Adipocyte (in vitro differentiated cells): Measurements from ENCODE around the gene SGK1.
"Not testable (repeated sequence)": the region's sequence is repeated elsewhere in the genome, so short reads cannot be mapped to it uniquely, and the experiment has no call there.

ENCODE experiments used
- DNase-seq: peaks from one replicate; pipeline ENCODE4 v3.0.0-alpha.2; 2015; ENCODE audit warnings: low read depth
- H3K27me3 ChIP-seq: replicated peaks from 2 replicates; pipeline ENCODE4 v1.7.0; 2013; ENCODE audit warnings: mild to moderate bottlenecking, low read length, moderate library complexity; ENCODE audit not compliant: control insufficient read depth, insufficient read depth
- H3K36me3 ChIP-seq: 2 replicates; pipeline ENCODE4 v1.7.0; 2013; ENCODE audit warnings: low read length, mild to moderate bottlenecking, moderate library complexity; ENCODE audit not compliant: control insufficient read depth, insufficient read depth, severe bottlenecking
- H3K4me1 ChIP-seq: 2 replicates; pipeline ENCODE4 v1.7.0; 2013; ENCODE audit warnings: mild to moderate bottlenecking, low read length, moderate library complexity; ENCODE audit not compliant: control insufficient read depth, insufficient read depth
- H3K4me3 ChIP-seq: 2 replicates; pipeline ENCODE4 v1.7.0; 2013; ENCODE audit warnings: mild to moderate bottlenecking, low read length, moderate library complexity
- H3K9ac ChIP-seq: 2 replicates; pipeline ENCODE4 v1.7.0; 2013; ENCODE audit warnings: mild to moderate bottlenecking, low read length, moderate library complexity
- H3K9me3 ChIP-seq: 2 replicates; pipeline ENCODE4 v1.7.0; 2013; ENCODE audit warnings: mild to moderate bottlenecking, low read length, moderate library complexity; ENCODE audit not compliant: control insufficient read depth

The SGK1 gene

DNA sequence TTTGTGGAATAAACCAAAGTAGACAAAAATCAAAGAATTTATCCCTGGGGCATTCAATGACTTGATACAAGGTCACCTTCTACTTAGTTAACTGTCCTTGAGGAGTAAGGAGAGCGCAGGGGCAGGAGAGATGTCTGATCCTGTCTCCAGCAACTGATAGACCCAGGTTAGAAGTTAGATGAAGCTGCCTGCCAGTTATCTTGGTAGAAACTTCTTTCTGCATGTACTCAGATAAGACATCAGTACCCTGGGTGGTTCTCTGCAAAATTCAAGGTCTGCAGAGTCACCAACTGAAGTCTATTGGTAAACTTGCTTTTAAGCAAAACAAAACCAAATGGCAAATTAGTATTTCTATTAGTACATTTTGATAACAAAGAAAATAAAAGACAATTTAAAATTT lies 2.7 kb downstream of the SGK1 start:
- peaks cover 10% of the 10 kb centered on the region for H3K4me1 ChIP-seq
- no peak overlapping the region for H3K9ac ChIP-seq
- H3K4me3 ChIP-seq = no peak overlapping the region
- peaks cover 9% of the 10 kb centered on the region for H3K27me3 ChIP-seq
- DNase-seq = no peak
- no peaks in the 10 kb centered on the region for H3K9me3 ChIP-seq
- H3K36me3 ChIP-seq = no peaks in the 10 kb centered on the region

DNA sequence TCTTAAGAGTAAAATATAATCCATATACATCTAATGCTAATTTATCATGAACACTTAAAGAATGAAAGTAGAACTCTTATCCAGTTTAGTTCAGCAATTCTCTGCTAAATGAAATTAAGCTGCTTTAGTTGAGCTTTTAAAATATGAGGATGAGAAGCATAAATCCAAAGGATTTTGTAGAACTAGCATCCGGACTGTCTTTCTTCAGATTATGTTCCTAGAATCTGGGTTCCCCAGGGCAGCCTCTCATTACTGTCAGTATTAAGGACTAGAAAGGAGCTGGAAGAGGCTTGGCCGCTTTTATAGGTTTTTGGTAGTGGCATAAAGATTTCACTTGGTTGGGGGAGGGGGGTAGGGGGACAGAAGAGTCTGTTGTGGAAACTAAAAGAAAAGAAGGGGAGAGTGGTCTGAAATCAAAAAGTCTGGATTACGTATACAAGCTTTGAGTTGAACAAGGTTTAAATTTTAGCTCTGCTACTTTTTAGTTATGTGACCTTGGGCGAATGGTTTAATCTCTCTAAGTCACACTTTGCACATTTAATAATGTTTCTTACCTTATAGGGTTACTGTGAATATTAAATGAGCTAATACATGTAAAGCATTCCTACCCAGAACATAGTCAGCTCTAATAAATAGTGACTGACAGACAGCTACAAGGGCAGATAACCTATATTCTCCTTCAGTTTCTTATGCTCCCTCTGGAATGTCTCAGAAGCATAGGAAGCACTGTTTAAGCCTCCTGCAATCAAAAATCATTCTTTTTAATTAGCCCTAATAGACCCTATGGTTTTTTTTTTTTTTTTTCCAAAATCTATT lies 3.7 kb downstream of the SGK1 start:
- Histone ChIP-seq H3K9me3 (no peaks in the 10 kb centered on the region), H3K36me3 (no peaks in the 10 kb centered on the region), H3K9ac (no peak overlapping the region), H3K4me3 (no peak overlapping the region), H3K27me3 (peaks cover 9% of the 10 kb centered on the region), H3K4me1 (peaks cover 10% of the 10 kb centered on the region)
- no peak for DNase-seq

GRCh38 chr6:134312038-134312660 lies 5.8 kb downstream of the SGK1 start:
- no peaks in the 10 kb centered on the region for H3K4me1 ChIP-seq
- no peak overlapping the region for H3K9ac ChIP-seq
- DNase-seq = no peak
- peaks cover 1% of the 10 kb centered on the region for H3K27me3 ChIP-seq
- no peaks in the 10 kb centered on the region for H3K36me3 ChIP-seq
- no peak overlapping the region for H3K4me3 ChIP-seq
- no peaks in the 10 kb centered on the region for H3K9me3 ChIP-seq

DNA sequence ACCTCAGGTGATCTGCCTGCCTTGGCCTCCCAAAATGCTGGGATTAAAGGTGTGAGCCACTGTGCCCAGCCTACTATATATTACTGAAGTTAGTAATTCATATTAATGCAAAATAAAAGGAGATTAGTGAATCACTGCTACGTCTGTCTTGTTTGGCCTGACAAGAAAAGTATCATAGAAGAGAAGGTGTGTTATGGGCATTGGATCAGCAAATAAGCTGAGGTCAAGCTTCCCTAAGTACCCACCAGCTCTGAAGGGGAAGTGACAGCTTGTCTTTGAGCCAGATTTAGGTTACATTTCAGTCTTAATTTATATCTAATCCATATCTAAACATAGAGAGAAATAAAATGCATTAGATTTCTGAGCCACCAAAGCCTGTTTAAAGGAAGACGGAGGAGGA lies 7.1 kb downstream of the SGK1 start:
- Histone ChIP-seq H3K27me3 (no peaks in the 10 kb centered on the region), H3K4me3 (no peak overlapping the region), H3K9ac (no peak overlapping the region), H3K36me3 (no peaks in the 10 kb centered on the region), H3K4me1 (no peaks in the 10 kb centered on the region), H3K9me3 (no peaks in the 10 kb centered on the region)
- DNase-seq = no peak

- H3K9ac ChIP-seq = no peak overlapping the region
Measured at GRCh38 chr6:134309983-134310605, 7.8 kb downstream of the SGK1 start.

DNA sequence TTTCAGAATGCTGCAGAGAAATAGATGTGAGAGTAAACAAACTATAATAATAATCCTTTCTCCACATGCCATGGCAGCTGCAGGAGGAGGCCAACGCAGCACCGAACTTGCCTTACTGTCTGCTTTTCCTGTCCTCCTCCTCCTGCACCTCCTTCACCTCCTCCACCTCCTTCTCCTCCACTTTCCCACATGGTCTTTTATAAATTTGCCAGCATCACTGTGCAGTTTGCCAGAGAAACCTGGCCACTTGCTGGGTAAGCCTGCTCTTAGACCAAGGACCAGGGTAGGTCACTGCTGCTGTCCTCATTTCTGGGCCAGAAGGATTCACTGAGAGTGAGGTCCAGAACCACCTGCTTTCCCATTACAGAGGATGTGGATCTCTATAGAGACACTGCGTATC lies 8.7 kb downstream of the SGK1 start:
- Histone ChIP-seq H3K4me1 (peaks cover 5% of the 10 kb centered on the region), H3K4me3 (no peak overlapping the region)

More at GRCh38 chr6:134309983-134310605, 7.8 kb downstream of the SGK1 start:
- H3K9me3 ChIP-seq = no peaks in the 10 kb centered on the region
- H3K27me3 ChIP-seq = no peaks in the 10 kb centered on the region
- H3K36me3 ChIP-seq = no peaks in the 10 kb centered on the region
- H3K4me1 ChIP-seq = no peaks in the 10 kb centered on the region
- no peak overlapping the region for H3K4me3 ChIP-seq
- DNase-seq = no peak

DNA sequence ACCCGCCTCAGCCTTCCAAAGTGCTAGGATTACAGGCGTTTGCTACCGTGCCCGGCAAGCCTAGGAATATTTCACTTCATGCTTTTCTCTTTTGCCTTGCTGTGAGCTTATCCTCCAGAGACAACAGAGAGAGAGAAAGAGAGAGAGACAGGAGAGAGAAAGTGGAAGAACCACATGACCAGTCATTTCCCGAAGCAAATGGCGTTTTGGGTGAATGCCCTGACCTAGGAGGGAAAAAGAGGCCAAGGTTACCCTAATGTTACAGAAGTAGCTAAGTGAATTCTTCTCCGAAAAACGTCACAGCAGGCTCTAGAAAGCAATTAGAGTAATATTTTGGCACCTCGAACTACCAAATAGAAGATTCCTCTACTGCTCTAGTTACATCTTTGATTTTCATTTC lies 9.1 kb downstream of the SGK1 start:
- Histone ChIP-seq H3K36me3 (no peaks in the 10 kb centered on the region), H3K4me3 (no peak overlapping the region), H3K9ac (no peak overlapping the region), H3K4me1 (peaks cover 9% of the 10 kb centered on the region), H3K9me3 (no peaks in the 10 kb centered on the region), H3K27me3 (no peaks in the 10 kb centered on the region)
- no peak for DNase-seq

More for the DNA sequence above, 8.7 kb downstream of the SGK1 start:
- DNase-seq = no peak
- Histone ChIP-seq H3K27me3 (no peaks in the 10 kb centered on the region), H3K9me3 (no peaks in the 10 kb centered on the region), H3K9ac (no peak overlapping the region), H3K36me3 (no peaks in the 10 kb centered on the region)

GRCh38 chr6:134307870-134308269 lies 10.0 kb downstream of the SGK1 start:
- DNase-seq = no peak
- H3K9ac ChIP-seq = no peak overlapping the region
- H3K9me3 ChIP-seq = no peaks in the 10 kb centered on the region
- H3K27me3 ChIP-seq = no peaks in the 10 kb centered on the region
- H3K4me1 ChIP-seq = peaks cover 13% of the 10 kb centered on the region
- no peak overlapping the region for H3K4me3 ChIP-seq
- H3K36me3 ChIP-seq = no peaks in the 10 kb centered on the region

DNA sequence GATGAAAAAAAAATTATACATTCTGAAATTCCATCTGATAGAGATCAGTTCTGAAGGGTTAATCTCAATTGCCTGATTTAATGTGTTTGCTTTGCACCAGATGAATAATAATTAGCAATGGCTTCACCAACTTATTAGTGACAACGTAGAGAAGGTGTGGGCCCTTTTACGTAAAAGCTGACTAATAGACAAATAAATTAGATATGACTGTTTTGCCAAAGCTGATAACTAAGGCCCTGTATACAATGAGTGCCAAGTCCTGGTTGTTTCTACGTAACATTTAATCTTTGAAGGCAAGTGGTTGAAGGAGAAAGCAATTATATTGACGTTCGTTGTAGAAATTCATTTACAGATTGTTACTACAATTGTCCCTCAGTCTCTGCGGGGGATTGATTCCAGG lies 10.8 kb downstream of the SGK1 start:
- Histone ChIP-seq H3K4me1 (peaks cover 13% of the 10 kb centered on the region), H3K4me3 (no peak overlapping the region)

GRCh38 chr6:134304381-134304780 lies 13.5 kb downstream of the SGK1 start:
- H3K9ac ChIP-seq, H3K36me3 ChIP-seq, H3K9me3 ChIP-seq, H3K27me3 ChIP-seq, H3K4me3 ChIP-seq: not testable (repeated sequence)
- H3K4me1 ChIP-seq = peaks cover 13% of the 10 kb centered on the region
- peak; percentile 4 for DNase-seq

More for the DNA sequence above, 10.8 kb downstream of the SGK1 start:
- Histone ChIP-seq H3K27me3 (no peaks in the 10 kb centered on the region), H3K36me3 (no peaks in the 10 kb centered on the region), H3K9me3 (no peaks in the 10 kb centered on the region), H3K9ac (no peak overlapping the region)
- DNase-seq = no peak

- H3K9ac ChIP-seq = no peak overlapping the region
- H3K36me3 ChIP-seq = no peaks in the 10 kb centered on the region
- peaks cover 17% of the 10 kb centered on the region for H3K4me1 ChIP-seq
- H3K27me3 ChIP-seq = no peaks in the 10 kb centered on the region
- H3K9me3 ChIP-seq = no peaks in the 10 kb centered on the region
- H3K4me3 ChIP-seq = no peak overlapping the region
- DNase-seq = no peak
Measured at GRCh38 chr6:134303891-134304290, 14.0 kb downstream of the SGK1 start.
